K562 (cell line): ENCODE results near the gene LRMDA. TPM values are rescaled to one million over a fixed set of nuclear protein-coding genes. Genes with fewer than 3 reads are reported as not detected.

Experiments
- ATAC-seq: fragments of 200-7000 bp; cut with Tn5 transposase; 3 replicates; pipeline ENCODE4 v1.9.1; 2020; ENCODE audit warnings: moderate library complexity
- BruUV-seq: library from RNA; stranded (reverse); fragments of 400-500 nt; replicated peaks from 2 replicates; lab custom pipeline; 2021; lab: Mats Ljungman, UMichigan
- CTCF ChIA-PET: fragments of 300-600 bp; formaldehyde crosslinking; extraction: SDS; loops from one replicate; lab custom pipeline; 2021; ENCODE audit warnings: low intra/inter-chr PET ratio; lab: Yijun Ruan, JAX
- POLR2A ChIA-PET: fragments of 300-600, 350-650 bp; sonication (Branson Sonifier 250); formaldehyde crosslinking; extraction: SDS; loops from one replicate; lab custom pipeline; 2021; ENCODE audit warnings: antibody characterized with exemption, inconsistent platforms; lab: Yijun Ruan, JAX
- DNase-seq, 4 experiments: peaks; one replicate each; pipeline versions ENCODE4 v3.0.0 to v3.0.0-alpha.2; 2011 to 2018; ENCODE audit warnings: low spot score in 3 of 4, mixed read lengths in 3 of 4; ENCODE audit errors: extremely low read depth in 1 of 4
- FAIRE-seq: peaks from 2 replicates; lab custom pipeline; 2011; peaks lifted over from hg19 to GRCh38; lab: Jason Lieb, UNC
- H2AFZ ChIP-seq: 2 replicates; pipeline ENCODE4 v1.6.0; 2011; ENCODE audit warnings: low read depth, low read length, control low read depth, inconsistent platforms
- H3K27ac ChIP-seq: fragments of 200-600 bp; 3 replicates; pipeline ENCODE4 v1.8.0; 2011; ENCODE audit warnings: low read depth, mild to moderate bottlenecking, control low read depth, inconsistent platforms, low read length, moderate library complexity, mixed read lengths; ENCODE audit errors: extremely low read depth
- H3K27me3 ChIP-seq, 2 experiments: fragments of 300-600 bp in 1 of 2; 2 replicates in 1 of 2; 3 replicates in 1 of 2; pipeline versions ENCODE4 v1.6.0 to v1.8.0; 2011; ENCODE audit warnings: inconsistent platforms in 2 of 2, low read length in 2 of 2, mild to moderate bottlenecking in 1 of 2, mixed read lengths in 1 of 2, moderate library complexity in 1 of 2; ENCODE audit not compliant: control insufficient read depth in 2 of 2, insufficient read depth in 2 of 2
- H3K36me3 ChIP-seq: fragments of 300-600 bp; 3 replicates; pipeline ENCODE4 v1.8.0; 2011; ENCODE audit warnings: mild to moderate bottlenecking, low read length, inconsistent platforms; ENCODE audit not compliant: control insufficient read depth, insufficient read depth
- H3K4me1 ChIP-seq, 2 experiments: fragments of 200-600 bp in 1 of 2; replicated peaks in 1 of 2; 2 replicates in 1 of 2; 3 replicates in 1 of 2; pipeline versions ENCODE4 v1.5.1 to v1.8.0; 2011; ENCODE audit warnings: inconsistent platforms in 2 of 2, low read length in 2 of 2, mild to moderate bottlenecking in 1 of 2, mixed read lengths in 1 of 2, moderate library complexity in 1 of 2; ENCODE audit not compliant: control insufficient read depth in 2 of 2, insufficient read depth in 2 of 2
- H3K4me2 ChIP-seq: 2 replicates; pipeline ENCODE4 v1.6.1; 2011; ENCODE audit warnings: low read length, control low read depth, inconsistent platforms, mixed read lengths; ENCODE audit not compliant: insufficient read depth
- H3K4me3 ChIP-seq: fragments of 200-600 bp; sonication (generic), shearing (Covaris generic); 2 replicates; pipeline ENCODE4 v1.5.1; 2016; ENCODE audit warnings: control low read depth, inconsistent platforms
- H3K79me2 ChIP-seq: fragments of 200-600 bp; 3 replicates; pipeline ENCODE4 v1.8.0; 2011; ENCODE audit warnings: low read length, inconsistent platforms; ENCODE audit not compliant: control insufficient read depth, insufficient read depth
- H3K9ac ChIP-seq, 2 experiments: 2 replicates each; pipeline versions ENCODE4 v1.6.0 to v1.6.1; 2011; ENCODE audit warnings: low read depth in 2 of 2, low read length in 2 of 2, control low read depth in 1 of 2, inconsistent platforms in 1 of 2, mild to moderate bottlenecking in 1 of 2, mixed read lengths in 1 of 2; ENCODE audit not compliant: insufficient read depth in 1 of 2
- H3K9me1 ChIP-seq: one replicate; pipeline ENCODE4 v1.6.0; 2011; ENCODE audit warnings: inconsistent platforms, mild to moderate bottlenecking, low read length, moderate library complexity; ENCODE audit not compliant: control insufficient read depth, insufficient read depth
- H3K9me3 ChIP-seq: replicated peaks from 2 replicates; pipeline ENCODE4 v1.5.1; 2011; ENCODE audit warnings: low read depth, low read length, inconsistent platforms; ENCODE audit not compliant: control insufficient read depth, insufficient read depth
- H4K20me1 ChIP-seq: replicated peaks from 2 replicates; pipeline ENCODE4 v1.6.1; 2011; ENCODE audit warnings: low read length, inconsistent platforms, mixed read lengths; ENCODE audit not compliant: control insufficient read depth, insufficient read depth
- E2F6 ChIP-seq, 2 experiments: IDR thresholded peaks; 2 replicates each; pipeline ENCODE4 v1.6.1; 2011; ENCODE audit warnings: borderline replicate concordance in 1 of 2, control low read depth in 1 of 2, low read depth in 1 of 2, low read length in 1 of 2, mild to moderate bottlenecking in 1 of 2, mixed read lengths in 1 of 2, moderate library complexity in 1 of 2; ENCODE audit not compliant: insufficient read depth in 1 of 2, insufficient read length in 1 of 2, poor library complexity in 1 of 2, severe bottlenecking in 1 of 2; ENCODE audit errors: extremely low read depth in 1 of 2
- E2F8 ChIP-seq: fragments of 450-650 bp; IDR thresholded peaks from 2 replicates; pipeline ENCODE4 v1.7.1; 2018; ENCODE audit warnings: mild to moderate bottlenecking, low read depth; ENCODE audit not compliant: partially characterized antibody
- MGA ChIP-seq: fragments of 450-650 bp; IDR thresholded peaks from 2 replicates; pipeline ENCODE4 v1.6.1; 2016; ENCODE audit warnings: mild to moderate bottlenecking, moderate library complexity
- TAF15 ChIP-seq: fragments of 200-400 bp; formaldehyde crosslinking; IDR thresholded peaks from 2 replicates; pipeline ENCODE4 v1.6.1; 2017; ENCODE audit warnings: mild to moderate bottlenecking, low read depth, low read length, moderate library complexity
- WGBS: fragments of 100-300 bp; shearing (Covaris generic); methylation state at CpG from one replicate; pipeline ENCODE4 v1.1.6; 2016; ENCODE audit warnings: low coverage, mixed read lengths; ENCODE audit not compliant: insufficient coverage; ENCODE audit errors: missing lambda C conversion rate; 5-methylcytosine and 5-hydroxymethylcytosine counted together
- in situ Hi-C: fragments of 300-500 bp; cut with MboI; formaldehyde crosslinking; loops from 4 replicates; pipeline ENCODE4 v1.15.0; 2018; ENCODE audit warnings: inconsistent platforms, mixed read lengths
- intact Hi-C: fragments of 100-400 bp; cut with micrococcal nuclease; formaldehyde crosslinking; loops from 2 replicates; pipeline ENCODE4 v1.14.2; 2022
- polyA plus RNA-seq, 8 experiments: library from polyadenylated mRNA; depleted of rRNA in 4 of 8; stranded (reverse) in 5 of 8; unstranded in 3 of 8; fragments of >200 nt; fragmentation: Nextera tagmentation in 2 of 8; fragmentation: Illumina TruSeq in 1 of 8; extraction: Ambion mirVana in 2 of 8; extraction: Trizol in 1 of 8; gene quantifications; 2 replicates each; pipeline versions ENCODE4 v1.2.1 to v1.2.3, GENCODE V29; 2011 to 2014; ENCODE audit warnings: inconsistent platforms in 1 of 8, missing spikeins in 1 of 8
- total RNA-seq, 7 experiments: library from RNA; depleted of rRNA in 6 of 7; stranded (reverse); fragments of >200 nt in 6 of 7; fragmentation: Illumina TruSeq in 2 of 7; extraction: Trizol in 2 of 7; gene quantifications; 2 replicates each; pipeline versions ENCODE4 v1.2.1 to v1.2.3, GENCODE V29; 2011 to 2021; ENCODE audit warnings: low replicate concordance in 1 of 7

Gene LRMDA
- total and polyA plus RNA-seq, 9 of the 15 experiments (the other 6 are each of a cell fraction or from before 2014, with no cell fraction given), result 0.25 TPM; not detected in 8

- intact Hi-C loops (no loop called here), in situ Hi-C loops (no loop called here)
- ChIA-PET CTCF (no interaction called here), POLR2A (interaction anchor here (0.6 kb wide), 1 partner anchor 879 kb away, joined by 3 read pairs; no protein-coding TSS in a partner anchor)
- no peak overlapping the region for H3K9ac ChIP-seq
- no peak overlapping the region for H2AFZ ChIP-seq
- H3K27ac ChIP-seq, result no peak overlapping the region
- H3K4me1 ChIP-seq, result no peaks in the 10 kb centered on the region
- H3K4me3 ChIP-seq, result no peak overlapping the region
- H4K20me1 ChIP-seq, result no peaks in the 10 kb centered on the region
- no peaks in the 10 kb centered on the region for H3K27me3 ChIP-seq
- no peak overlapping the region for H3K4me2 ChIP-seq
- no peak for ATAC-seq
- BruUV-seq, result no TSS peak
- H3K79me2 ChIP-seq, result no peaks in the 10 kb centered on the region
- H3K36me3 ChIP-seq, result no peaks in the 10 kb centered on the region
- H3K9me3 ChIP-seq, result no peaks in the 10 kb centered on the region
- DNase-seq, result no peak
- no peak for FAIRE-seq
- no peaks in the 10 kb centered on the region for H3K9me1 ChIP-seq
- WGBS, result 0% methylated on average over 6 of the region's 6 CpGs
- TF ChIP-seq TAF15 (no peak), E2F8 (no peak), MGA (no peak), E2F6 (IDR thresholded peaks at IDR 0.05; ENCODE audit: borderline replicate concordance in 1 of 2, extremely low read depth in 1 of 2, insufficient read depth in 1 of 2, insufficient read length in 1 of 2, low read depth in 1 of 2, low read length in 1 of 2, poor library complexity in 1 of 2, severe bottlenecking in 1 of 2) (no peak)
Observed at GRCh38 chr10:76218035-76218434, 786.6 kb downstream of the LRMDA start.
